ENCODE data around the gene GLYR1.
"Not testable (repeated sequence)": the region's sequence is repeated elsewhere in the genome, so short reads cannot be mapped to it uniquely, and the experiment has no call there.

Gene GLYR1

DNA sequence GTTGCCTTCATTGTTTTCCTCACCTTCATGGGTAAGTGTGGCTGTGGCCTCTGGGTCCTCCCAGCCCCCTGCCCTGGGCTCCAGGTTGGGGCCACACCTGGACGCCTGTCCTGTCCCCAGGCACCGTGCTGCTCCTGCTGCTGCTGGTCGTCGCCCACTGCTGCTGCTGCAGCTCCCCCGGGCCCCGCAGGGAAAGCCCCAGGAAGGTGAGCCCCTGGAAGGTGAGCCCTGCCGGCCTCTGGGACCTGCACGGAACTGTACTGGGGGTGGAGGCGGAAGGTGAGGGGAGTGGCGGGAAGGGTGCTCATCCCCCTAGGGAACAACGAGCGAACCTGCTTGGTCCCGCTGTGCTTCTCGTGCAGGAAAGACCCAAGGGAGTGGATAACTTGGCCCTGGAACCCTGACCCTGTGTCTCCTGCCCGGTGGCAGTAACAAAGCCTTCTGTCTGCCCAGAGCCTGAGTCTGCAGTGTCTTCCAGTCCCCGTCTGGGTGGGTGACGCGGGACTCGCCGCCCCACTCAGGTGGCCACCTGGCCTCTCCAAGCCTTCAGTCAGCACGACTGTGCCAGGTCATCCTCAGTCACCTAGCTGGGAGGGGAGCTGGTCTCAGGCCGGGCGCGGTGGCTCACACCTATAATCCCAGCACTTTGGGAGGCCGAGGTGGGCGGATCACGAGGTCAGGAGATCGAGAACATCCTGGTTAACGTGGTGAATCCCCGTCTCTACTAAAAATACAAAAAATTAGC is 51.1 kb downstream of the GLYR1 start:
- Mint-ChIP-seq H3K9me3 (no peaks in the 10 kb centered on the region), H3K4me3 (no peak overlapping the region), H3K36me3 (no peaks in the 10 kb centered on the region), H3K27ac (no peak overlapping the region), H3K4me1 (peaks cover 12% of the 10 kb centered on the region)
- DNase-seq (ENCODE audit: low spot score in 2 of 2) (no peak), ATAC-seq (no peak)

DNA sequence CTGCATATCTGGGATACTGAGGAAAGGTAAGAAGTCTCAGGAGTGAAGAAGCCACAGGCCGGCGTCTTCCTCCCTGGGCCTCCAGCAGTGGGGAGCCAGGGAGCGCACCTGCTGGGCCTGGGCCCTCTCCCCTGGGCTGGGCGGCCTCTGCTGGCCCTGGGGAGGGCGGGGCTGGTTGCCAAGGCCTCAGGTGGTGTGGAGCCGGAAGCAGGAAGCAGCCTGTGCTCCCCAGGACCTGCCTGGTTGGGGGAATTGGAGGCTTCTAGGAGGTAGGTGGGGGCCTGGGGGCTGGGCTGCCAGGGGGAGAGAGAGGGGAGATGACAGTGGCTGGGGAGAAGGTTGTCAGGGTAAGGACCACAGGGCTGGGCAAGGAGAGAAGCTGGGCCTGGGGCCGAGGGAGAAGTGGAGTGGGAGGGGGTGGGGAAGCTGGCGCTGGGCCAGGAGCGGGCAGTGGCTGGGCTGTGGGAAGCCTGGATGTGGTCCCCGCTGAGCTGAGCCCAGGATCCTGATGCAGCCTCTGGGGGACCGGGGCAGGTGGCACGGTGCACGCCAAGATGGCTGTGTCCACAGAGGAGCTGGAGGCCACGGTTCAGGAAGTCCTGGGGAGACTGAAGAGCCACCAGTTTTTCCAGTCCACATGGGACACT is 51.8 kb downstream of the GLYR1 start, which contains the start of gene SMIM22:
TSS of gene SMIM22 (plus strand) at position 189 of the 647 bp plus-strand sequence. CDS start at position 555, 366 bp downstream.
- Mint-ChIP-seq H3K27ac (no peak within 1 kb of the TSS), H3K36me3 (no peaks in the 10 kb centered on the region)
- ATAC-seq: no peak

DNA sequence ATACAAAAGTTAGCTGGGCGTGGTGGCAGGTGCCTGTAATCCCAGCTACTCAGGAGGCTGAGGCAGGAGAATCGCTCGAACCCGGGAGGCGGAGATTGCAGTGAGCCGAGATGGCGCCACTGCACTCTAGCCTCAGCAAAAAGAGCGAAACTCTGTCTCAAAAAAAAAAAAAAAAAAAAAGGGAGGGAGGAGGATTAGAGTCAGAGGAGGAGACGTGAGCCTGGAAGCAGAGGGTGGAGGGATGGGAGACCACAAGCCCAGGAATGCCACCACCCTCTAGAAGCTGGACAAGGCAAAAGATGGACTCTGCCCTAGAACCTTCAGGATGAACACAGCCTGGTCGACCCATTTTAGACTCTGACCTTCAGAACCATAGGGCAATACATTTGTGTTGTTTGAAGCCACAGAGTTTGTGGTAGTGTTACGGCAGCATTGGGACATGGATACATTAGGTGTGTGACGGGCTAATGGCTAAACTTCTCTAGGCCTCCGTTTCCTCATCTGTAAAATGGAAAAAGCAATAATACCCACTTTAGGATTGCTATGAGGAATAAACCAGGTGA is 54.1 kb downstream of the GLYR1 start:
- H3K4me1 Mint-ChIP-seq: peaks cover 7% of the 10 kb centered on the region
- ATAC-seq (no peak), DNase-seq (ENCODE audit: low spot score in 2 of 2) (no peak)
- no peaks in the 10 kb centered on the region for H3K36me3 Mint-ChIP-seq
- no peaks in the 10 kb centered on the region for H3K9me3 Mint-ChIP-seq
- no peak overlapping the region for H3K27ac Mint-ChIP-seq
- H3K4me3 Mint-ChIP-seq: no peak overlapping the region

More for the DNA sequence above, 51.8 kb downstream of the GLYR1 start, which contains the start of gene SMIM22:
- no peak for DNase-seq (ENCODE audit: low spot score in 2 of 2)
- Mint-ChIP-seq H3K9me3 (no peaks in the 10 kb centered on the region), H3K4me3 (no peak within 1 kb of the TSS), H3K4me1 (peaks cover 5% of the 10 kb centered on the region)

DNA sequence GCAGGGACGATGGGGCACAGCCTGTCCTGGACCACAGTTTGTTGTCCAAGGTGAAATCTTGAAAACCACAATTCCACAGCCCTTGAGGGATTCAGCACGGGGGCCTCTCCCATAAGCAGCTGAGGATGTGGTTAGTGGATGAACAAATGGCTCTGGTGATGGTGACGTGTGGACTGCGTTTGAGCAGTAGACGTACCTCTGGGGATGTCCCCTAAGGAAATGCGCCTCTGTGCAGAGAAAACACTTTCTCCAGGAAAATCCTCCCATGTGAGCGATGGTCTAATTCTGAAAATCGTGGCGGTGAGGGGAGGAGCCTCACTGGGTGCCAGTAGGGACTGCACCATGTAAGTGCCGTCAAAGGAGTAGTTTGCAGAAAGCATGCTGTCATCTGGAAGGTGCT is 56.2 kb downstream of the GLYR1 start:
- H3K36me3 Mint-ChIP-seq: no peaks in the 10 kb centered on the region
- no peak for DNase-seq (ENCODE audit: low spot score in 2 of 2)

DNA sequence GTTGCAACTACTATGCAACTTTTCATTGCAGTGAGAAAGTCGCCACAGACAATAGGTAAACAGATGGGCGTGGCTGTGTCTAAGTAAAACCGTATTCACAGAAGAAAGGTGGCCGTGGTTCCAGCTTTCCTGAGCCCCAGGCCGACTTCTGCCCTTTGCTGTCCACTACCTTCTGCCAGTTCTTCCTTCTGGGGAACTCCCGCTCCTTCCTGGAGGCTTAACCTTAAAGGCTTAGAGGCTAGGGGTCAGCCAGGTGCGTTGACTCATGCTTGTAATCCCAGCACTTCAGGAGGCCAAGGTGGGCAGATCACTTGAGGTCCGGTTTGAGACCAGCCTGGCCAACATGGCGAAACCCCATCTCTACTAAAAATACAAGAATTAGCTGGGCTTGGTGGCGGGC is 56.8 kb downstream of the GLYR1 start:
- no peak for ATAC-seq
- H3K4me3 Mint-ChIP-seq: no peak overlapping the region
- peaks cover 10% of the 10 kb centered on the region for H3K4me1 Mint-ChIP-seq
- DNase-seq (ENCODE audit: low spot score in 2 of 2): no peak
- H3K9me3 Mint-ChIP-seq: no peaks in the 10 kb centered on the region
- H3K27ac Mint-ChIP-seq: no peak overlapping the region
- no peaks in the 10 kb centered on the region for H3K36me3 Mint-ChIP-seq

More for the DNA sequence above, 56.2 kb downstream of the GLYR1 start:
- H3K27ac Mint-ChIP-seq: no peak overlapping the region
- H3K9me3 Mint-ChIP-seq: no peaks in the 10 kb centered on the region
- H3K4me3 Mint-ChIP-seq: no peak overlapping the region
- no peak for ATAC-seq
- peaks cover 10% of the 10 kb centered on the region for H3K4me1 Mint-ChIP-seq

DNA sequence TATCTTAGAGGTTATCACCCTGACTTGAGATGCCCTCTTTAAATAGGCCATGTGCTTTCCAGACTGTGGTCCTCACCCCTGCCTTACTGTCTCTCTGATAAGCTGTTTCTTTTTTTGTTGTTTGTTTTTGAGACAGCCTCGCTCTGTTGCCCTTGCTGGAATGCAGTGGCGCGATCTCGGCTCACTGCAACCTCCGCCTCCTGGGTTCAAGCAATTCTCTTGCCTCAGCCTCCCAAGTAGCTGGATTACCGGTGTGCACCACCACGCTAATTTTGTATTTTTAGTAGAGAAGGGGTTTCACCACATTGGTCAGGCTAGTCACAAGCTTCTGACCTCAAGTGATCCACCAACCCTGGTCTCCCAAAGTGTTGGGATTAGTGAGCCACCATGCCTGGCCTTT is 58.2 kb downstream of the GLYR1 start:
- H3K9me3 Mint-ChIP-seq: no peaks in the 10 kb centered on the region
- ATAC-seq (no peak), DNase-seq (ENCODE audit: low spot score in 2 of 2) (no peak)
- no peak overlapping the region for H3K4me3 Mint-ChIP-seq
- H3K36me3 Mint-ChIP-seq: no peaks in the 10 kb centered on the region
- H3K4me1 Mint-ChIP-seq: peaks cover 10% of the 10 kb centered on the region
- H3K27ac Mint-ChIP-seq: no peak overlapping the region

DNA sequence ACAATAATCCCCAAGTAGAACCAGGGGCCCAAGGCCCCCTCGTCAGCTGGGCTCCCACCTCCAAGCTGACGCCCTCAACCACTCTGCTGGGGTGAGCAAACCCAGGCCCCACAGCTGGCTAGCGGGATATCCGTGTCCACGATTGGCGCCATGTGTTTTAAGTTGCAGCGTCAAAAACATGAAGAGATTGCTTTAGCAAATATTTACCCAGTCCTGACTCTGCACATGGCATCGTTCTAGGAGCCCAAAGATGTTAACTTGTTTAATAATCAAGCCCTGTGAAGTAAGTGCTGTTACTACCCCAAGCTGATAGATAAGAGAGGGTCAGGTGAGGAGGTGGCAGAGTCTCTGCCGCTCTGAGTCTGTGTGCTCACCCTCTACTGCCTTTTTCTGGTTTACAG is 58.6 kb downstream of the GLYR1 start:
- Mint-ChIP-seq H3K36me3 (no peaks in the 10 kb centered on the region), H3K9me3 (no peaks in the 10 kb centered on the region), H3K4me1 (peaks cover 10% of the 10 kb centered on the region), H3K27ac (no peak overlapping the region), H3K4me3 (no peak overlapping the region)
- no peak for ATAC-seq
- DNase-seq (ENCODE audit: low spot score in 2 of 2): no peak

DNA sequence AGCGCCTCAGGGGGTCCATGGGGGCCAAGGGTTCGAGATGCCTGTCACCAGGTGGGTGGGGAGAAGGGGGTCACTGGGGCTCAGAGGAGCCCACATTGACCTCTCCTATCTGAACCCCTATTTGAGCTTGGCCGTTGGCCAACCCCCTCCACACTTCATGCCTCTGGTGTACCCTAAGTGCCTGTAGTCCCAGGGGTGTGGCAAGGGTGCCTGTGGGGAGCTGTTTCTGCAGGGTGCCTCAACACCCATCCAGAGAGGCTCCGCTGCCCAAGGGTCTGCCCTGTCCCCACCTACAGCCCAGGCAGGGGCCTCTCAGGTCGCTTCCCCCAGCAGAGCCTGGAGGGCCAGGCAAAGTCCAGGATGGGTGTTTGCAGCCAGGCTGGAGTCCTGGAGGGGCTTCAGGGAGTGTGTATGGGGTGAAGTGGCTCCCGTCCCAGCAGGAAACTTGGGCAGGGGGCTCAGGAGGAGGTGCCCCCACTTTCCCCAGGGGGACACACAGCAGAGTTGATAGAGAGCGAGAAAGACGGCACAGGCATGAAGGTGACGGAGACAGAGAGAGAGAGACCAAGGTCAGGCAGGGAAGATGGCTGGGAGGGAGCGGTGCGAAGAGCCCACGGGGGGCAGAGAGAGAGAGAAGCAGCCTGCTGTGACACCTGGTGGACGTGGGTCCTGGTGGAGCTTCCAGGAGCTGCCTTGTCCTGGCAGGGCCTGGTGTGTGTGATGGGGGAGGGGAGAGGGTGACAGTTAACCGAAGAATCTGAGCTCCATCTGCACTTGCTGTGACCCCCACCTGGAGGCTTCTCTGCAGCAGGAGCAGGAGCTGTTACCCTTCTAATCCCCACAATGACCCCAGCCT is 59.2 kb downstream of the GLYR1 start, which contains the start of gene SEPTIN12:
TSS of gene SEPTIN12 (minus strand) at position 719 of the 856 bp plus-strand sequence. CDS start at position 19, 700 bp downstream.
- Mint-ChIP-seq H3K4me1 (peaks cover 10% of the 10 kb centered on the region), H3K27ac (no peak within 1 kb of the TSS), H3K36me3 (no peaks in the 10 kb centered on the region), H3K4me3 (no peak within 1 kb of the TSS), H3K9me3 (no peaks in the 10 kb centered on the region)
- ATAC-seq (peak; percentile 29), DNase-seq (ENCODE audit: low spot score in 2 of 2) (no peak)

DNA sequence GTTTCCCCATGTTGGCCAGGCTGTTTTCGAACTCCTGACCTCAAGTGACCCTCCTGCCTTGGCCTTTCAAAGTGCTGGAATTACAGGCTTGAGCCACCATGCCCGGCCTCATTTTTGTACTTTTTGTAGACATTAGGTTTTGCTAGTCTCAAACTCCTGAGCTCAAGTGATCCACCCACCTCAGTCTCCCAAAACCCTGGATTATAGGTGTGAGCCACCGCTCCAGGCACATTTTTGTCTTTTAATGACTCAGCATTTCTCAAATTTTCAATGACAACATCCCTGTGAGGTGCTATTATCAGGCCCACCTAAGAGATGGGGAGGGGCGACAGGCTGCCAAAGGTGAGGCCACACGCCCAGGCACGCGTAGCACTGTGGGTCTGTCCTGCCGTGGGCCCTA is 60.0 kb downstream of the GLYR1 start:
- ATAC-seq (no peak), DNase-seq (ENCODE audit: low spot score in 2 of 2) (no peak)
- no peaks in the 10 kb centered on the region for H3K9me3 Mint-ChIP-seq
- no peak overlapping the region for H3K27ac Mint-ChIP-seq
- H3K4me3 Mint-ChIP-seq: no peak overlapping the region
- peaks cover 10% of the 10 kb centered on the region for H3K4me1 Mint-ChIP-seq
- H3K36me3 Mint-ChIP-seq: no peaks in the 10 kb centered on the region

DNA sequence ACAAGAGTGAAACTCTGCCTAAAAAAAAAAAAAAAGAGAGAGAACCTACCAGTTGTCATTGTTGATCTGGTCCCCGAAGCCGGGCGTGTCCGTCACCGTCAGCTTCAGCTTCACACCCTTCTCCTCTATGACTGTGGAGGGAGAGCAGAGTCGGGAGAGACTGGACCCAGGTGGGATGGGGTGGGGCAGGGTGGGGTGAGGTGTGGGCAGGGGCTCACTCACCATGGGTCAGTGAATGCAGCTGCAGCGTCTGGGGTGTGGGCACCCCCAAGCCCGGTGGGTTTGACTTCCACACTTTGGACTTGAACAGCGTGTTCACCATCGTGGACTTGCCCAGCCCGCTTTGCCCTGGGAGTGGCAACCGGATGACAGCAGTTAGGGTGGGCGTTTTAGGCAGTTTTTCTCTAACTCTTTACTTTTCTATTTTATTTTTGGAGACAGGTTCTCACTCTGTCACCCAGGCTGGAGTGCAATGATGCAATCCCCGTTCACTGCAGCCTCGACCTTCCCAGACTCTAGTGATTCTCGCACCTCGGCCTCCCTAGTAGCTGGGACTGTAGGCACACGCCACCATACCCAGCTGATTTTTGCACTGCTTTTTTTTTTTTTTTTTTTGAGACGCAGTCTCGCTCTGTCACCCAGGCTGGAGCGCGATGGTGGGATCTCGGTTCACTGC is 61.2 kb downstream of the GLYR1 start:
- Mint-ChIP-seq H3K4me1 (peaks cover 10% of the 10 kb centered on the region), H3K4me3 (no peak overlapping the region), H3K9me3 (no peaks in the 10 kb centered on the region), H3K36me3 (no peaks in the 10 kb centered on the region), H3K27ac (no peak overlapping the region)
- DNase-seq (ENCODE audit: low spot score in 2 of 2): no peak
- ATAC-seq: no peak

DNA sequence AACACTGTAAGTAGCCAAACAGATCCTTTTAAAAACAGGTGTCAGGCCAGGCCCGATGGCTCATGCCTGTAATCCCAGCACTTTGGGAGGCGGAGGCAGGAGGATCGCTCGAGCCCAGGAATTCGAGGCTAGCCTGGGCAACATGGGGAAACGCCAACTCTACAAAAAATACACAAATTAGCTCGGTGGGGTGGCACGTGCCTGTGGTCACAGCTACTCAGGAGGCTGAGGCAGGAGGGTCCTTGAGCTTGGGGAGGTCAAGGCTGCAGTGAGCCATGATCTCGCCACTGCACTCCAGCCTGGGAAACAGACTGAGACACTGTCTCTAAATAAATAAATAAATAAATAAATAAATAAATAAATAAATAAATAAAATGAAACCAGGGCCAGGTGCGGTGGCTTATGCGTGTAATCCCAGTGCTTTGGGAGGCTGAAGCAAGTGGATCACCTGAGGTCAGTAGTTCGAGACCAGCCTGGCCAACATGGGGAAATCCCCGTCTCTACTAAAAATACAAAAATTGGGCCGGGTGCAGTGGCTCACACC is 62.6 kb downstream of the GLYR1 start:
- H3K4me1 Mint-ChIP-seq: peaks cover 10% of the 10 kb centered on the region
- not testable (repeated sequence) for ATAC-seq; H3K36me3 Mint-ChIP-seq; H3K4me3 Mint-ChIP-seq; H3K27ac Mint-ChIP-seq; DNase-seq (ENCODE audit: low spot score in 2 of 2); H3K9me3 Mint-ChIP-seq

DNA sequence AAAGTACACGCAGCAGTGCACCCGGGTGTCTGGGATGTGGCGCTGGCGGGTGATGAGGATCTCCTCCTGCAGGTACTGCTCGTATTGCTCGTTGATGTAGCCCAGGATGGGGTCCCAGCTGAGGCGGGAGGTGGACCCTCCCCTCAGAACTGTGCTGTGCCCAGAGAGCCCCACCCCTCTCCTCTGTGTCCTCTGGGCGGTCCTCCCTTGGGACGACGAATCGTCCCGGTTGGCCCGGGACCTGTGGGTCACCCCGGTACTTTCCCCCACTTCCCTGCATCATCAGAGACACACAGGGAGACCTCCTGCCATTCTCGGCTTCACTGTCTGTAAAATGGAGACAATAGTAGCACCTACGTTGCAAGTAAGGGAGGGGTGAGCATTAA is 63.1 kb downstream of the GLYR1 start:
- Mint-ChIP-seq H3K9me3 (no peaks in the 10 kb centered on the region), H3K27ac (no peak overlapping the region), H3K4me3 (no peak overlapping the region), H3K4me1 (peaks cover 10% of the 10 kb centered on the region), H3K36me3 (no peaks in the 10 kb centered on the region)
- no peak for ATAC-seq
- no peak for DNase-seq (ENCODE audit: low spot score in 2 of 2)

DNA sequence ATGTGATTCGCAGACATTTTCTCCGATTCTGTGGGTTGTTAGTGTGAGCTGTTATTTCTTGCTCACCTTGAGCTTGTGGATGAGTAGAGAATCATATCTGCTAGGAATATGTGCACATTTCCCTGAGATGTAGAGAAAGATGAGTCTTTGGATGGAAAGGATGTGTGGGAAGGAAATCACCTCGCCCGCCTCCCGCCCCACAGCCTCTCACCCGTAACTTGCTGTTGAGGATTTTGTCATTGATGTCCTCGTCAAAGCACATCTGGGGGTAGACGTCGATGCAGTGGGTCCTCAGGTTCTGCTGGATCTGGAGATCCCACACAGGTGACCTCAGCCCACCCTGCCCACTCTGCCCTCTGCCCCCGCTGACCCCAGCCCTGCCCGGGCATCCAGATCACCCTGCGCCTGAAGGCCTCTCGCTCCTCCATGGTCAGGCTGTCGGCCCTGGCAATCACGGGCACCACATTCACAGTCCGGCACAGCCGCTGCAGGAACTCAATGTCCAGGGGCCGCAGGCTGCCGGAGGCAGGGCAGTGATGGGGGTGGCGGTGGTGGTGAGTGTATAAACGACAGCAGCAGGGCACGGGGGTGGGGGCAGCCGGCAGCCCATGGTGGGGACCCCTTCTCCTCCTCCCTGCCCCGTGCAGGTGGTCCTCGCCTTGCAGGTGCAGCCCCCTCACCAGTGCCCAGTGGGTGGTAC is 63.7 kb downstream of the GLYR1 start:
- Mint-ChIP-seq H3K4me1 (peaks cover 7% of the 10 kb centered on the region), H3K9me3 (no peaks in the 10 kb centered on the region), H3K27ac (no peak overlapping the region), H3K36me3 (no peaks in the 10 kb centered on the region), H3K4me3 (no peak overlapping the region)
- ATAC-seq (no peak), DNase-seq (ENCODE audit: low spot score in 2 of 2) (no peak)

DNA sequence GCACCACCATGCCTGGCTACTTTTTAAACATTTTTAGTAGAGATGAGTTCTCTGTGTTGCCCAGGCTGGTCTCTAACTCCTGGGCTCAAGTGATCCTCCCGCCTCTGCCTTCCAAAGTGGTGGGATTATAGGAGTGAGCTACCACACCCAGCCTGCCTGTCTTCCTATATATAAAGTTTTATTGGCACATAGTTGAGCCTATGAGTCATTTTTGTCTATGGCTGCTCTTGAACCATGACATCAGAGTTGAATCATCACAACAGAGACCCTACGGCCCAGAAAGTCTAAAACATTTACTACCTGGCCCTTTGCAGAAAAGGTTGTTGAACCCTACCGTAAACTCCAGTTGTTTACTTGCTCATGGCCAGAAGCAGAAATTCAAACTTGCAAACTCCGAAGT is 66.9 kb downstream of the GLYR1 start:
- DNase-seq (ENCODE audit: low spot score in 2 of 2) (no peak), ATAC-seq (no peak)
- Mint-ChIP-seq H3K36me3 (no peaks in the 10 kb centered on the region), H3K9me3 (no peaks in the 10 kb centered on the region), H3K4me3 (no peak overlapping the region), H3K4me1 (no peaks in the 10 kb centered on the region), H3K27ac (no peak overlapping the region)

Measured in stimulated activated effector memory CD8-positive, alpha-beta T cell treated with anti-CD3 and anti-CD28 coated beads, Interleukin-12 subunit alpha, Interleukin-12 subunit beta, amount 100 ng/mL, for 72 hours (primary cell).